ENCODE results near the gene FLYWCH2. TPM values are rescaled to one million over a fixed set of nuclear protein-coding genes. Genes with fewer than 3 reads are reported as not detected.

Gene FLYWCH2
- total and polyA plus RNA-seq, 2 of the 4 experiments (the other 2 are of a cell fraction) = 42.3 to 66.3 TPM

DNA sequence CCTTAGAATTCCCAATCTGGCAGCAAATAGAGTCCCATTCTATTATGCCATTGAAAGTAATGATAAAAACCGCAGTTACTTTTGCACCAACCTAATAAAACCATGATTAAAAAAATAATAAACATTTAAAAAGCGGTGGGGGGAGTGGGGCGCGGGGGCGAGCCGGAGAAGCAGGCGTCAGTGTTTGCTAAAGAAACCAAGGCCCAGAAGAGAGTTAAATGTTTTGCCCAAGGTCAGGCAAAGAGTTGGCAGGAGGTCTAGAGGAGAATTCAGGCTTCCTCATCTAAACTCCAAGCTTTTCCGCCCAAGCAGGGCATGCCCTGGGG is 15.4 kb upstream of the FLYWCH2 start:
- no peaks in the 10 kb centered on the region for H3K9me3 ChIP-seq (ENCODE audit: control insufficient read depth, insufficient read depth, low read length)
- H3K56ac ChIP-seq (ENCODE audit: extremely low read depth, insufficient read depth, low read length) = peak overlapping the region; percentile 83
- ChIA-PET CTCF (interaction anchor here (0.7 to 2.5 kb wide), 5 partner anchors 10 to 28 kb away, joined by 3 to 54 read pairs (median 4); no protein-coding TSS in a partner anchor), POLR2A (ENCODE audit: unreplicated experiment) (interaction anchor here (0.9 to 1.2 kb wide), 3 partner anchors 14 to 38 kb away, joined by 3 to 6 read pairs (median 4); no protein-coding TSS in a partner anchor)
- DNase-seq (no peak), ATAC-seq (ENCODE audit: low read depth) (no peak)
- peak overlapping the region; percentile 81 for H2AK5ac ChIP-seq (ENCODE audit: low read depth, low read length)
- TF ChIP-seq SMC3 (IDR thresholded peaks at IDR 0.05; ENCODE audit: low read depth, low read length) (no peak), RAD21 (IDR thresholded peaks at IDR 0.05; ENCODE audit: low read length) (no peak), BHLHE40 (IDR thresholded peaks at IDR 0.05; ENCODE audit: low read depth, low read length) (no peak), MAFK (IDR thresholded peaks at IDR 0.05; ENCODE audit: low read depth, low read length) (no peak), RCOR1 (IDR thresholded peaks at IDR 0.05; ENCODE audit: insufficient replicate concordance, low read length) (no peak), FOS (IDR thresholded peaks at IDR 0.05; ENCODE audit: low read depth, low read length) (no peak), MXI1 (IDR thresholded peaks at IDR 0.05; ENCODE audit: borderline replicate concordance, low read depth, low read length) (no peak), NFE2L2 (IDR thresholded peaks at IDR 0.05; ENCODE audit: low read depth, low read length) (no peak), CEBPB (IDR thresholded peaks at IDR 0.05; ENCODE audit: low read depth, low read length) (no peak), MAZ (IDR thresholded peaks at IDR 0.05; ENCODE audit: borderline replicate concordance, low read depth, low read length) (no peak), RFX5 (IDR thresholded peaks at IDR 0.05; ENCODE audit: low read depth, low read length) (no peak), POLR2A (IDR thresholded peaks at IDR 0.05; ENCODE audit: low read depth, low read length) (no peak), CHD1 (IDR thresholded peaks at IDR 0.05; ENCODE audit: low read depth, low read length) (no peak)
- TF ChIP-seq, protein P1, sequence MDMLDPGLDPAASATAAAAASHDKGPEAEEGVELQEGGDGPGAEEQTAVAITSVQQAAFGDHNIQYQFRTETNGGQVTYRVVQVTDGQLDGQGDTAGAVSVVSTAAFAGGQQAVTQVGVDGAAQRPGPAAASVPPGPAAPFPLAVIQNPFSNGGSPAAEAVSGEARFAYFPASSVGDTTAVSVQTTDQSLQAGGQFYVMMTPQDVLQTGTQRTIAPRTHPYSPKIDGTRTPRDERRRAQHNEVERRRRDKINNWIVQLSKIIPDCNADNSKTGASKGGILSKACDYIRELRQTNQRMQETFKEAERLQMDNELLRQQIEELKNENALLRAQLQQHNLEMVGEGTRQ (IDR thresholded peaks at IDR 0.05; ENCODE audit: low read depth, low read length) = no peak
- TF ChIP-seq, protein P2, sequence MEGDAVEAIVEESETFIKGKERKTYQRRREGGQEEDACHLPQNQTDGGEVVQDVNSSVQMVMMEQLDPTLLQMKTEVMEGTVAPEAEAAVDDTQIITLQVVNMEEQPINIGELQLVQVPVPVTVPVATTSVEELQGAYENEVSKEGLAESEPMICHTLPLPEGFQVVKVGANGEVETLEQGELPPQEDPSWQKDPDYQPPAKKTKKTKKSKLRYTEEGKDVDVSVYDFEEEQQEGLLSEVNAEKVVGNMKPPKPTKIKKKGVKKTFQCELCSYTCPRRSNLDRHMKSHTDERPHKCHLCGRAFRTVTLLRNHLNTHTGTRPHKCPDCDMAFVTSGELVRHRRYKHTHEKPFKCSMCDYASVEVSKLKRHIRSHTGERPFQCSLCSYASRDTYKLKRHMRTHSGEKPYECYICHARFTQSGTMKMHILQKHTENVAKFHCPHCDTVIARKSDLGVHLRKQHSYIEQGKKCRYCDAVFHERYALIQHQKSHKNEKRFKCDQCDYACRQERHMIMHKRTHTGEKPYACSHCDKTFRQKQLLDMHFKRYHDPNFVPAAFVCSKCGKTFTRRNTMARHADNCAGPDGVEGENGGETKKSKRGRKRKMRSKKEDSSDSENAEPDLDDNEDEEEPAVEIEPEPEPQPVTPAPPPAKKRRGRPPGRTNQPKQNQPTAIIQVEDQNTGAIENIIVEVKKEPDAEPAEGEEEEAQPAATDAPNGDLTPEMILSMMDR (conservative IDR thresholded peaks at IDR 0.05; ENCODE audit: low read depth, low read length) = no peak
- TF ChIP-seq, protein P3, sequence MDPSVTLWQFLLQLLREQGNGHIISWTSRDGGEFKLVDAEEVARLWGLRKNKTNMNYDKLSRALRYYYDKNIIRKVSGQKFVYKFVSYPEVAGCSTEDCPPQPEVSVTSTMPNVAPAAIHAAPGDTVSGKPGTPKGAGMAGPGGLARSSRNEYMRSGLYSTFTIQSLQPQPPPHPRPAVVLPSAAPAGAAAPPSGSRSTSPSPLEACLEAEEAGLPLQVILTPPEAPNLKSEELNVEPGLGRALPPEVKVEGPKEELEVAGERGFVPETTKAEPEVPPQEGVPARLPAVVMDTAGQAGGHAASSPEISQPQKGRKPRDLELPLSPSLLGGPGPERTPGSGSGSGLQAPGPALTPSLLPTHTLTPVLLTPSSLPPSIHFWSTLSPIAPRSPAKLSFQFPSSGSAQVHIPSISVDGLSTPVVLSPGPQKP (IDR thresholded peaks at IDR 0.05; ENCODE audit: borderline replicate concordance, low read depth, low read length) = no peak
- peak overlapping the region; percentile 91 for H3K4me2 ChIP-seq (ENCODE audit: low read depth, low read length)
- H4K8ac ChIP-seq (ENCODE audit: low read depth in 2 of 2, low read length in 2 of 2) = peak overlapping the region; percentile 95 to 99
- intact Hi-C loops (cut with micrococcal nuclease) = no loop called here
- H3K14ac ChIP-seq (replicated peaks; ENCODE audit: low read depth, low read length) = peak overlapping the region; percentile 99
- peak overlapping the region; percentile 83 for H2AK9ac ChIP-seq (replicated peaks; ENCODE audit: low read depth, low read length, poor library complexity)
- H3K36me3 ChIP-seq (ENCODE audit: control insufficient read depth, insufficient read depth, low read length) = no peaks in the 10 kb centered on the region
- no peaks in the 10 kb centered on the region for H3K79me1 ChIP-seq (ENCODE audit: low read depth in 1 of 2, low read length in 2 of 2)
- peak overlapping the region; percentile 67 for H3K4me3 ChIP-seq (ENCODE audit: insufficient read depth, low read depth, low read length)
- H4K91ac ChIP-seq (ENCODE audit: insufficient read depth, low read depth, low read length) = peak overlapping the region; percentile 99
- dilution Hi-C loops (cut with HindIII; ENCODE audit: low sequenced_read_pairs, unreplicated experiment) = no loop called here
- peak overlapping the region; percentile 98 for H2AFZ ChIP-seq (replicated peaks; ENCODE audit: low read length, poor library complexity)
- no TSS peak for BruUV-seq (replicated peaks)
- peak overlapping the region; percentile 91 for H3K18ac ChIP-seq (ENCODE audit: low read depth, low read length)
- H2BK120ac ChIP-seq (ENCODE audit: low read depth, low read length) = peak overlapping the region; percentile 89
- no peaks in the 10 kb centered on the region for H3K27me3 ChIP-seq (ENCODE audit: control insufficient read depth, insufficient read depth, low read length)
- H2BK15ac ChIP-seq (ENCODE audit: low read depth, low read length) = peak overlapping the region; percentile 82; the same call in 1 of the 3 replicates
- no peaks in the 10 kb centered on the region for H3K9me1 ChIP-seq (ENCODE audit: insufficient read depth, low read length)
- peak overlapping the region; percentile 100 for H4K5ac ChIP-seq (ENCODE audit: low read depth, low read length)
- WGBS, 2 experiments (ENCODE audit: extremely low coverage in 2 of 2, insufficient read length in 1 of 2) = 20% methylated on average over 1 of the region's 8 CpGs; no CpG with 5 or more reads in 1 of the 2 experiments
- H3K27ac ChIP-seq (ENCODE audit: insufficient read depth, low read length) = peak overlapping the region; percentile 94
- H3K23ac ChIP-seq (ENCODE audit: low read depth, low read length) = peak overlapping the region; percentile 96; the same call in 1 of the 2 replicates
- H2BK5ac ChIP-seq (ENCODE audit: low read depth, low read length, poor library complexity, severe bottlenecking) = peak overlapping the region; percentile 92
- peak overlapping the region; percentile 74 for H2BK20ac ChIP-seq (ENCODE audit: low read depth, low read length)
- H3K9ac ChIP-seq (ENCODE audit: low read depth, low read length) = peak overlapping the region; percentile 64
- H3K4me1 ChIP-seq (ENCODE audit: control insufficient read depth, insufficient read depth, low read length) = peaks cover 3% of the 10 kb centered on the region
- in situ Hi-C loops (cut with MboI; ENCODE audit: low sequenced_read_pairs) = no loop called here
- no peaks in the 10 kb centered on the region for H4K20me1 ChIP-seq (ENCODE audit: insufficient read depth, low read length)
- H3K4ac ChIP-seq (ENCODE audit: low read depth, low read length) = peak overlapping the region; percentile 99
